HG03135 (cell line): ENCODE measurements around the gene SCMH1.

Experiments used
- ATAC-seq: cut with Tn5 transposase; IDR thresholded peaks from one replicate; pipeline ENCODE4 v1.9.1; 2021; ENCODE audit warnings: mild to moderate bottlenecking, moderate library complexity; ENCODE audit not compliant: unreplicated experiment

SCMH1 gene

DNA sequence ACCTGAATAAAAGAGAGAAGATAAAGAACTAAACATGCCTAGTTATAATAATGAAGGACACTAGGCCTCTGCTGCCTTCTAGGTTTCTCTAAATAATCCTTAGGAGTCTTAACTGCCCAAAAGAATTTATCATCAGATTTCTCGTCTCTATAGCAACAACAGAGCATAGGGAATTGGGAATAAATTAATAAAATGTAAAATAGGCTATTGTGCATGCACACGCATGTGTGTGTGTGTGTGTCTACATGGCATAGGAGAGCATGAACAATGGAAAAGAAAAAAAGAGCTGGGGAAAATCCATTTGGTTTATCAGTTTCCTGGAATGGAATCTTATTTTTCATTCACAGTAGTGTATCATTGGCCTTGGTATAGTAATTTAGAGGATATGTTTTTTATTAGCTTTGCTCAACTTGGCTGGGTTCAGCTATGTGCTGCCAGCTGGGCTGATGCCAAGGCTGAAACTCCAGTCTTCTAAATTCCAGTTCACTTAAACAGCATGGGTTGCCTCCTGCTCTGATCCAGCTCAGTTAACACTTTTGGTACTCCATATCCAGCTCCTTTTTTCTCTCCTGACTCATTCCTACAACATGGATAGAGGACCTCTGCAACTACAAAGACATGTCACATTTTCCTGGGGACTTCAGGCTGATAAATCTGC is 140.0 kb downstream of the SCMH1 start:
- ATAC-seq, result no peak

DNA sequence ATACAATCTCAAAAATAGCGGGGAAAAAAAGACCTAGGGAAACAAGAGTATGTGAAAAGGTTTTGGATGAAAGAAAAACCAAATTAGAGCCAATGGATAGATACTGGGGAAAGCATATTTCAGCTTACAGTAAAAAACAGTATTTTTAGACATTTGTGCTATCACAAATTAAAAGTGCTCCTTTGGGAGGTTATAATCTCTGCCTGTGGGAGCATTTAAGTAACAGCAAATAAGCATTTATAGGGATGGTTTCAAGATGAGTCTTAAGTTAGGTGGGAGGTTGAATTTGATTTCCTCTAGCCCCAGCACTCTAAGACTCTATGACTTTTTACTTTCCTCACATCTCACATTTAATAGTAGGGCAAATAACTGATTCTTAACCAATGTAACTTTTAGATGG is 141.0 kb downstream of the SCMH1 start:
- ATAC-seq, result no peak

DNA sequence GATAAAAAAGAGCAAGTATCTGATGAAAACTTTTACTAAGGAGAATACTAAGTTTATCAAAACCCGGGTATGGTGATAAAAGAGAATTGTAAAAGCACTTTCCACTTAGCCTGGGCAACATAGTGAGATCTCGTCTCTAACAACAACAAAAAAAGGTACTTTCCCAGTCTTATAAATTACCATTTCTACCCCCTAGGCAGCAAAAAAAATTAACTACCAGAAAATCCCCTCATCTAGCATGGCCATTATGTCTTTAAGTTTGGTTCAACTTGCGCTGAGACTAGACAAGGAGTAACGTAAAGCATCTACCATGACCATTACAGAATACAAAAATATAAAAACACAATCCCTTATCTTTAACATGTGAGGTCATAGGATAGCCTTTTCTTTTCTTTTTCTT is 141.9 kb downstream of the SCMH1 start:
- no peak for ATAC-seq

DNA sequence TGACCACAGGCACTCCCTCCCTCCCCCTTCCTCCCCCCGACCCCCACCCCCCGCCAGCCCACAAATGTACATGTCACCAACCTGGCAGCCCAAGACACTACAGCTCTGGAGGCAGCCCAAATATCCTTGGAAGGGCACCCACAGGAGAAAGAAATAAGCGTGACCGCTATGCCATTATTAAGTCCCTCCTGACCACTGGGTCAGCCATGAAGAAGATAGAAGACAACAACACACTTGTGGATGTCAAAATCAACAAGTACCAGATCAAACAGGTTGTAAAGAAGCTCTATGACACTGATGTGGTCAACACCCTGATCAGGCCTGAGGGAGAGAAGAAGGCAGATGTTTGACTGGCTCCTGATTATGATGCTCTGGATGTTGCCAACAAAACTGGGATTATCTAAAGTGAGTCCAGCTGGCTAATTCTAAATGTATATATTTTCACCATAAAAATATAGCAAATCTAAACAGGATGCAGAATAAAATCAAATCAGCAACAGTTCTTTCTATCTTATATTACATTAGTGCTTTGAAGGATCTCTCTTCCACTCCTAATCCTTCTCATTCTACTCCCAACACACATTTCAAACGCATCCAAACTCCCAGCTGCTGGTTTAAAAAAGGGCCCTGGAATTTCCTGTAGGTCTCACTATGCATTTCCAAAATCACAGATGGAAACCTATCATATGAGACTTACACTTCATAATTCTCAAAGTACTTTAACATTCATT is 143.2 kb downstream of the SCMH1 start:
- ATAC-seq, result no peak

DNA sequence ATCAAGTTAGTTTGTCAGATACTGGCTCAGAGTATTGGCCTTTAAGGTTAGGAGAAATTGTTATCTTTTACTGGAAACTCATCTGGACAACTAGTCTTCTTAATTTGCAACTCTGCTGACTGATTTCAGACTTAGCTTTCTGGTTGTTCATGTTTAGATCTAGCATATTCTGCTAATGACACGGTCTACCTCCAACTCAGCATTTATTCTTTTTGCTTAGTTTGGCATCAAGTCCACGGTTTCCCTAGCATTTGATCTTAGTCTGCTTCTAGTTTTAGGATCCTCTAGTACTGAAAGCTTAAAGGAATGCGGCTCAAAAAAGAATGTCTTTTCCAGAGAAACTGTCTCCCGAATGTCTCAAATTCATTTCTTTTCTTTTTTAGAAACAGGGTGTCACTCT is 145.0 kb downstream of the SCMH1 start:
- no peak for ATAC-seq

DNA sequence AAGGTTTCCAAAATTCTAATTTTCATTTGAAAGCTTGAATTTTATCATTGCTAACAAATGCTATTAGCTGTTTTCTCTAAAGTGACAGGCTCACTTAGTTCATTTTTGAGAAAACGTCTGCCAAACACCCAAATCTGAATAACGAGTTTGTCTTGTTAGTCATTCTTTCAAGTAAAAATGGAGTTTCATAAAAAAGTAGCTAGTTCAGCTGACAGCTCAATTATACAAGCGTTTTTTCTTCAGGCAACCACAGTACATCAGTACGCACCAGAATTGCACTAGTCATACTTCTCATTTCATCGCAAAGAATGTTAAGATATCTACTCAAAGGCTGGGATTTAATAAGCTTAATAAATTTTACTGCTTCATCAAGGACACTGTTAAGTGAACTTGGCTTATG is 148.3 kb downstream of the SCMH1 start:
- ATAC-seq, result no peak

DNA sequence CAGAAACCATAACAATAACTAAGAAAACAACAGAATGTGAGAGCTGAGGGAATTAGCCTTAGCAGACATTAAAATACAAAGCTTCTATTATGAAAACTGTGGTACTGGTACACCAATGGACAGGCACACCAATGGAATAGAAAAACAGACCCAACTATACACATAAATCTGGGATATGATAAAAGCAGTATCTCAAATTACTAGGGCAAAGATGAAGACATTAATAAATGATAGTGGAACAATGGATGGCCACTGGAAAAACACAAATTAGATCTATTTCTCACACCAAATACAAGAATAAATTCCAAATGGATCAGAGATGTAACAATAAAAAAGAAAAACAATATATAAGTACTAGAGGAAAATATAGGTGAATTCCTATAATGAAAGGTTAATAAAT is 155.2 kb downstream of the SCMH1 start:
- ATAC-seq, result no peak

DNA sequence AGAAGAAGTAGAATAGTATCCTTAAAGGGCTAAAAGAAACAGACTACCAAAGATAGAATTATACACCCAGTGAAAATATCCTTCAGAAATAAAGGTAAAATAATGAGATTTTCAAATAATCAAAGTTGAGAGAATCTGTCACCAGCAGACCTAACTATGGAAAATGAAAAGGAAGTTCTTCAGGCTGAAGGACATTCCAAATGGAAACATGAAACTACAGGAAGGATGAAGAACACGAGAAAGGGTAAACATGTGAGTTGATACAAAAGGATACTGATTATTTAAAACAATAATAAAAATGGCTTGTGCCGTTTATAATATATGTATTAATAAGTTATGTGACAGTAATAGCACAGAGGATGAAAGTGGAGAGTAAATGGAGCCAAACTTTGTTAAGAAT is 163.5 kb downstream of the SCMH1 start:
- no peak for ATAC-seq

DNA sequence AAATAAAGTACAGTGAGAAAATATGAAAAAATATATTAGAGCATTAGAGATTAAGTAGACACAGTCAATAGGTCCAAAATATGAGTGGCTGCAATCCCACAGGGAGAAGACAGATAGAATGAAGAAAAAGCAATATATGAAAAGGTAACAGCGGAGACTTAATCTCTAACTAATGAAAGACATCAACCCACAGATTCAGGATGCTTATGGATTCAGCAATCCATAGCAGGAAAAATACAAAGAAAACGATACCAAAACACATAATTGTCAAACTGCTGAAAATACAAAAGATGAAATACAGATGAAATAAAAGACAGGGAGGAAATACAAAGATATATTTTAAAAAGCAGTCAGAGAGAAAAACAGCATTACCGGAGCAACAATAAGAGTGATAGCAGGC is 163.9 kb downstream of the SCMH1 start:
- no peak for ATAC-seq

DNA sequence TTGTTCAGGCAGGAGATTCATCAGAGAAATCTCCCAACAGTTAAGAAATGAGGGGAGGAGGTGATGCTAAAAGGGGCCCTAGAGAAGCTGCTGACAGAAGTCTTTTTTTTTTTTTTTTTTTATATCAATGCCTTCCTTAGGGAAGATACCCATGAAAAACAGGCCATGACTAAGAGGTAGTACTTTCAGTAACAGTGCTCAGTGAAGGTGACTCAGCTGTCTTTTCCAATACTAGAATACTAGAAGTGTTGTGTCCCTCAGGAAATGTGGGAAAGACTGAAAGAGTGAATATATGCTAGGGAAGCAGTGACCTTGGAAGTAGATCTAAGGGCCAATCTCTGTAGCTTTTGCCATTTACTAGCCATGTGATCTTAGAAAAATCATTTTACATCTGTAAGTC is 168.1 kb downstream of the SCMH1 start:
- ATAC-seq, result no peak

DNA sequence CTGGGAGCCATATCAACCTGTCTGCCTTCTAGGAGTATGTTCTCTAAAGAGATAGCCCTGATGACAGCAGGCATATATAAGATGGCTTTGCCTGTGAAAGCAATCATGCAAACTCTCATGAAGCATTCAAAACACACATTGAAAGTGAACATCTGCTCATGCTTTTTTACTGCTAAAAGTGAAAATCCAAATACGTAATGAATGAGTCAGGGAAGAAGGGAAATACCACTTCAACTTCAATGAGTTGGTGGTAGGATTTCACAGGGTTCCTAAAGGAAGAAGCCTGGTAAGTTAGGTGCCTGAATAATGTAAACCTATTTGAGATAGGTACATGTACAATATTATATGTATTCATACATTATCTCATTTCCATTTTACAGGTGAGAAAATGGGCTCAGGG is 170.1 kb downstream of the SCMH1 start:
- no peak for ATAC-seq

DNA sequence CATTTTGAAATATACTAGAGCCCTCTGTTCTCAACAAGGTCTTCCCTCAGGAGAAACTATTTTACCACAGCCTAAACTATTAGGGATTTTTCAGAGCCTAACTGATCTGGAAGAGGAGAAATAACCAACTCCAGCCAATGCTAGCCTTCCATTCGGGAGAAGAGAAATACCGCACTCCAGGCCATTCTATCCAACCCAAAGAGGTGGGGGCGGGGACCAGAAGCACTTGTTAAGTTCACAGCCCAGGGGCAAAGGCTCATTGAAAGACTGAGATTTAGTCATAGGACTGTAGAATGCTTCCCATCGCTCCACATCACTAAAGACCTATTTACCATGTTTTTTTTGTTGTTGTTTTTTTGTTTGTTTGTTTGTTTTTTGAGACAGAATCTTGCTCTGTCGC is 185.2 kb downstream of the SCMH1 start:
- no peak for ATAC-seq

DNA sequence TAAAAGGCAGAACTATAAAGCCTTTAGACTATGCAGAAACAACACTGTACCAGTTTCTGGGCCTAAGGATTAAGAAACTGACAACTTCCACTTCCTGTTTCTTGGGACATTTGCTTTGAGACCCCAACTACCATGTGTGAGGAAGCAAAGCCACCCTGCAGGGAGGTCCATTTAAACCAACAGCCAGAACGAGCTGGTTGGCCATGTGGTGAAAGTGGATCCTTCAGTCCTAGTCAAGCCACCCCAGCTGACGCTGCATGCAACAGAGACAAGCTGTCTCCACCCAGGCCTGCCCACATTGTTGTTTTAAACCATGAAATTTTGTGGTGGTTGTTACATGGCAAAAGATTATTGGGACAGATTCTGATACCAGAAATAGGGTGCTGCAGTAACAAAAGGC is 188.8 kb downstream of the SCMH1 start:
- no peak for ATAC-seq

DNA sequence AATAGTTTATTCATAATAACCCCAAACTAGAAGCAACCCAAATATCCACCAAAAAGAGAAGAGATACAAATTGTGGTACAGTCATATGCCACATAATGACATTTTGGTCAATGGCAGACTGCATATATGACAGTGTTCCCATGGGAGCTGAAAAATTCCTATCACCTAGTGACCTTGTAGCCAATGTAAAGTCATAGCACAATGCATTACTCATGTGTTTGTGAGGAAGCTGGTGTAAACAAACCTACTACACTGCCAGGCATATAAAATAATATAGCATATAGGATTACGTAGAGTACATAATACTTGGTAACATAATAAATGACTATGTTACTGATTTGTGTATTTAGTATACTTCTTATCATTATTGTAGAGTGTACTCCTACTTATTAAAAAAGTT is 191.1 kb downstream of the SCMH1 start:
- no peak for ATAC-seq

DNA sequence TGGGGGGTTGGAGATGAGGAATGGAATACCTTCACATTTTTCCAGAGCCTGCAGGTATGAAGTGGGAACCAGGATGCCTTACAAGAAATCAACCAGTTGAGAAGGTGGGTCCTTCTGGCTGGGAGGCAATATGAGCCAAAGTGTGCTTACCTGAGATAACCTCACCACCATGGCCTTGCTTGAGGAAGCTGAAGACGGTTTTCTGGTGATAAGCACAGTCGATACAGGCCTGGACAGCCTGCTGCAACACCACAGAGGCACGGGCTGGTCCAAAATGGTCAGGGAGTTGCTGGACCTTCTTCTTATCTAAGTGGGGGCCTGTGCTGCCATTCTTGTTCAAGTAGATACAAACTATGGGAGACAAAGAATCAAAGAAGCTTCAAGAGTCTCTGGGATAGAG is 193.6 kb downstream of the SCMH1 start:
- ATAC-seq, result no peak

DNA sequence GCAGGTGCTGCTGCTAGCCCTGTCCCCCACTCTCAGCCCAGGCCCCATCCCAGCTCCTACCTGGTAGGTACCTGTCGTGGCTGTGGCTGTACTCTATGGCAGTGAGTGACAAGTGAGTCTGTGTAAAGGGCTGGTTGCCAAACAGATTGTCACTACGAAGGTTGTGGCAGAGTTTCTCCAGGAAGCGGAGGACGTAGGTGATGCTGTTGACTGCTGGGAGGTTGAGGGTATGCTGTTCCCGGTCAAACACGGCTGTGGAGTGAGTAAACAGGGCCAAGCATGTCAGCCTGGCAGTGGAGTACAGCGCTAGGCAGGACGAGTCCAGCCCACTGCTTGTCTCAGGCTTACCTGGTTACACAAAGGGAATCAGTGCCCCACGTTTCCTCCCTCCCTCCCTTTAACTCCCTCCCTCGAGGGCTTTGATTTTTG is 195.7 kb downstream of the SCMH1 start:
- ATAC-seq, result no peak

DNA sequence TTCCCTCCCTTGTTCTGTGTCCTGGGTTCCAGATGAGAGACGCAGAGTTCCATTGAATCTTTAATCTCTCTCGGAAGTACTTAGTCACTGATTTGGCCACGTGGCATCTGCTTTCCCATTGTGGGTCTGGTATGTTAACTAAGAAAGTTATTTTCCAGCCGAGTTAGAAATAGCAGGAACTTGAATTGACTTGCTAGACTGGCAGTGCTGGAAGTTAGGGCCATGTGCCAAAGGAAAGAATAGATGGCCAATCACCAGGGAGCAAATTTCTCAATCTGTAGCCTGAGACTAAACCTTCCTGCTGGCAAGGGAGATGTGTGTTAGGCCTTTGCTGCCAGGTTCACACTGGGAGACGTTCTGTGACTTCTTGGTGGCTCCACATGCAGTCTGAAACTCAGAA is 196.4 kb downstream of the SCMH1 start:
- no peak for ATAC-seq

DNA sequence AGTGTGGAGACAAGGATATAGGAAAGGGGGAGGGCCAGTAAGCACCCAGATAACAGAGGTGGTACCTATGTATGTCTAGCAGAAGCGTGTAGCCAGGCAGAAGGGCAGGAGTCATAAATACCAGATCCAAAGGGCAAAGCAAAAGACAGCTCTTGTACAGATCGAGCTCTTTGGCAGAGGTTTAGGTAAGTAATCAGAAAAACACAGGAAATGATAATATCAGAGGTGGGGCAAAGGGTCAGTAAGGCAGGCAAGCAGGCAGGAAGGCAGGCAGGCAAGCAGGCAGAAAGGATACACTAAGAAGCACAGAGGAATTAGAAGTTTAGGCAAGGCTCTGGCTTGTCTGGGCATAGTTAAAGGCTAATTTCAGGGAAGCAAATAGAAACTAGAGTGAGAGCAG is 197.9 kb downstream of the SCMH1 start:
- no peak for ATAC-seq

DNA sequence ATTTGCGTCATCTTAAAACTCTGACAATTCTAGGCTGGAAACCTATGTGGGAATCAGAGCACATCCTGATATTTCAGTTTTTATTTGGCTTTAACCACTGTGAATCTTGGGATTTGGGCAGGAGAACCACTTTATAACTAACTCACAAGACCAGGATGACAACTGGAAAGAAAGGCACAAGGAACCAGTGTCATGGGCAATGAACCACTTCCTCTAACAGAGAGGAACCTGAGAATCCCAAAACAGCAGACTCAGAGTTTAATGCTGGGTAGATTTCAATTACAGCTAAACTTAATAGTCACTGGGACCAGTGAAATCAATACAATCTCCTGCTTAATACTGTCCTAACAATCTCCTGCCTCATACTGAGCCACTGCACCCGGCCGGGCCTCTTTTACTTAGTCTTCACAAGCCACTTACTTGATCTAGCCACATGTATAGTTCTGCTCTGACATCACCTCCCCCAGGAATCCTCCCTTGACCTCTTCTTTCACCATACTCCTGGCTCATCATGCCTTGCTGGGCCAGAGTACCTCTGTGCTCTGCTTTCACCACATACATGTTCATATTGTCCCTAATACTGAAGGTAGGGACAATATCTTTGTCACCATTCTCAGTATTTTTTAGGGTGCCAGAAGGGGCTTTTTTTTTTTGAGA is 200.4 kb downstream of the SCMH1 start:
- ATAC-seq, result no peak

DNA sequence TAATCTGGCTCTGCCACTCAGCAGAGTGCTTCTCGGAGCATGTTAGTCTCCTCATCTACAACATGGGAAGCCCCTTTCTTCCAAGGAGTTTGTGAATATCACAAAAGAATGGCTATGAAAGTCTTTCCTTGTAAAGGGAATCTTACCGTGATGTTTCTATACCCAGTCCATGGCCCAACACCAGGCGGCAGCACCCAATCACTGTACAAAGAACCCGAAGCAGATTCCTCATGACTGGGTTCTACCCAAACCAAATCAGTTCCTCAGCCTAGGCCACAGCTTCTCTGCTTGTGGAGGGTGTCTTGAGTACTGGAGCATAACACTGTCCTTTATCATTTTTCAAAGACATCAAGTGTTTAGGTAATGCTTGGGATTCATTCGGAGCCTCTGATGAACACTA is 204.0 kb downstream of the SCMH1 start:
- no peak for ATAC-seq

DNA sequence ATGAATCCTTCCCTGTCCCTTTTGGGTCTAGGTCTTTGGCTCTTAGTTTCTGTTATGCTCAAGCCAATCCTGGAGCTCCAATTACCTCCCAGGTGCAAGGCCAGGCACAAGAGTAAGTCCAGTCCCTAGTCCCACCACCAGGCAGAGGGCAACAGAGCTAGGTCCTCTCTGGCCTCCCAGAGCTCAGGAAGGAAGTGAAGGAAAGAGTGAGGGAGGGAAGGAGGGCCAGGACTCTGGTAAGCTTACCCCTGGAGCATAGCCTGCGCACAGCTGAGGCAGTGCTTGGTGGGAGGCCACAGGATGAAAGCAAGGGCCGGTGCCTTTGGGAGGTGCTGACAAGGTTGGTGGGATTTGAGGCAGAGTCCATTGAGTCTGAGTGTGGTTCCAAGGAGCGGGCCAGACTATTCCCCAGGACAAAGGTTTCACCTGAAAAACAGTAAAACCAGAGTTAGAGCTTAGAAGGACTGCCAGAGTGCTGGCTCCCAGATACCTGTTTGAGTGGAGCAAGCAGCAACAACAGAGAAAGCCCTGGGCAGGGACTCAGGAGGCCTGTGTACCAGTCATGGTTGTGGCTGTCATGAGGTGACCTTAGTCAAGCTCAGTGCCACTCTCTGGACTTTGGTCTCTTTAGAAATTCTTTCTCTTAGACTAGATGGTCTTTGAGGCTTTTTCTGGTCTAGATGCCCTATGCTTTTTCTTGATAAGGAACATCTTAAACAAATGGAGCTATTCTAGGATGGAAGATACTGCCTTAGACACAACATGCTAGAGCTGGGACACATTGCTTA is 204.8 kb downstream of the SCMH1 start:
- ATAC-seq, result no peak

DNA sequence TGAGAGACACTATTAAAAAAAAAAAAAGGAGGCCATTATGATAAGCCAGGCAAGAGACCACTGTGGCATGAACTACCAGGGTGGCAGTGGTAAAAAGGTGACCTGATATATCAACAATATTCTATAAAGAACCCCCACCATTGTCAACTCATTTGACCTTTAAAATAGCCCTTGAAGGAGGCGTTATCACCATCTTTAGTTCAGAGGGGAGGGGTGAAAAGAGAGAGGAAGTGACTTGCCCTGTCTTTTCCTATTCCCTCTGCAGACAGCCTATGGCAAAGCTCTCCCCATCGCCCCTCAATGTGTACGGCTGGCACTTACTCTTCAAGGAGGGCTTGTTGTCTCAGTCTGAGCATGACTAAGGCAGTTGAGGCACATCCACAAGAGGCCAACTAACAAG is 208.8 kb downstream of the SCMH1 start:
- ATAC-seq, result no peak
